GM18526 (cell line): ENCODE measurements around the gene EHD2.

Experiments
- POLR2A ChIP-seq: IDR thresholded peaks from 3 replicates; pipeline ENCODE4 v1.6.1; 2011; ENCODE audit not compliant: insufficient read length; ENCODE audit errors: extremely low read depth

Gene EHD2

DNA sequence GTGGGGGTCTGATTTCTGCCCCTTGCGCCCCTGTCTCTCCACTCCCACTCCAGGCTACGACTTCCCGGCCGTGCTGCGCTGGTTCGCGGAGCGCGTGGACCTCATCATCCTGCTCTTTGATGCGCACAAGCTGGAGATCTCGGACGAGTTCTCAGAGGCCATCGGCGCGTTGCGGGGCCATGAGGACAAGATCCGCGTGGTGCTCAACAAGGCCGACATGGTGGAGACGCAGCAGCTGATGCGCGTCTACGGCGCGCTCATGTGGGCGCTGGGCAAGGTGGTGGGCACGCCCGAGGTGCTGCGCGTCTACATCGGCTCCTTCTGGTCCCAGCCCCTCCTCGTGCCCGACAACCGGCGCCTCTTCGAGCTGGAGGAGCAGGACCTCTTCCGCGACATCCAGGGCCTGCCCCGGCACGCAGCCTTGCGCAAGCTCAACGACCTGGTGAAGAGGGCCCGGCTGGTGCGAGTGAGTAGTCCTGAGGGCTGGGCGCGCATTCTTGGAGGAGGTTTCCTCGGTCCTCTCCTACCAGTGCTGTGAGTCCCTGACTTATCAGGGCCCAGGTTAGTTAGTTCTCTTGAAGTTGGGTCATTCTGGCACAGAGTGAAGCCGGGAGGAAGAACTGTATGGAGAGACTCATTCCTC is 12.7 kb downstream of the EHD2 start:
- TF ChIP-seq POLR2A, result no peak

GRCh38 chr19:47726467-47726866 is 13.2 kb downstream of the EHD2 start:
- no peak for TF ChIP-seq POLR2A

DNA sequence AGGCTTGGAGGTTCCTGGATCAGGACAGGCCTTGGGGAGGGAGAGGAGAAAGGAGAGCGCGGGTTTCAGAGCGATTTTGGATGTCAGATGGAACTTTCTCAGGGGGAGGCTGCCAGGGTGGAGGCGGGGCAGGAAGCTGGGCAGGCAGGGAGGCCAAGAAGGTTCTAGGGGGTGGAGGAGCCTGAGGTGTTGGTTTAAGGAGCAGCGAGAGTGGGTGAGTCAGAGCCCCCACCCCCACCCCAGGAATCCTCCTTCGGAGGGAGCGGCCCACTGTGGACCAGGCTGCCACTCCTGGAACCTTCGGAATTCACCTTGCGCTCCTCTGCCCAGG is 16.2 kb downstream of the EHD2 start:
- TF ChIP-seq POLR2A, result no peak

GRCh38 chr19:47729799-47730520 is 16.7 kb downstream of the EHD2 start:
- TF ChIP-seq POLR2A, result no peak

DNA sequence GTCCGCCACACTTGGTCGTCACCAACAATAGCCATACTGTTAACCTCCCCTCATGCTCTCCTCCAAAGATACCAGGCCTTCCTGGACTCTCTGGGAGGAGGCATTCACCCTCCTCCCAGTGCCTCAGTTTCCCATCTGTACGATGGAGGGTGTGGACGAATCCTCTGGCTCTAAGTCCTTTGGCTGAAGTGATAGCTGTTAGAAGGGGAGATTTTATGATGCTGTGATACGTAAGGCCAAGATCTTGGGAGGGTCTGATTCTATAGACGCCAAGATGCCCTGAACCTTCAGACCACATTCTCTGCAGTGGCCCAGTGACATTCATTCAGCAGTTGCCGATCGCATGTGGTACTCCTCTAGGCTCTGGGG is 17.3 kb downstream of the EHD2 start:
- no peak for TF ChIP-seq POLR2A

DNA sequence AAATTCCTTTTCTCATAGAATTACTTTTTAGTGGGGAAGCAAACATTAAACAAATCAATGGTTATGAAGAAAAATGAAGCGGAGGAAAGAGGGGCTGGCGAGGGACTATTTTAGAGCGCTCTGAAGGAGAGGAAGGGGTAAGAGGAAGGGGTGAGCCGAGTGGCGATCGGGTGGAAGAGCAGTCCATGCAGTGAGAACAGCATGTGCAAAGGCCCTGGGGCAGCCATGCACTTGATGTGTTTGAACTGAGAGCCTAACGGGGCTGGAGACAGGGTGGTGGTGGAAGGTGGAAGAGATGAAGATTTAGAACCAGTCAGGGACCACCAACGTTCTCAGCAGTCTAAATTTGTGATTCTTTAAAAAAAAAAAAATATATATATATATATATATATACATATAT is 17.7 kb downstream of the EHD2 start:
- TF ChIP-seq POLR2A, result no peak

- TF ChIP-seq POLR2A, result no peak
These were observed 21.9 kb downstream of the EHD2 start for GRCh38 chr19:47735131-47735530.

DNA sequence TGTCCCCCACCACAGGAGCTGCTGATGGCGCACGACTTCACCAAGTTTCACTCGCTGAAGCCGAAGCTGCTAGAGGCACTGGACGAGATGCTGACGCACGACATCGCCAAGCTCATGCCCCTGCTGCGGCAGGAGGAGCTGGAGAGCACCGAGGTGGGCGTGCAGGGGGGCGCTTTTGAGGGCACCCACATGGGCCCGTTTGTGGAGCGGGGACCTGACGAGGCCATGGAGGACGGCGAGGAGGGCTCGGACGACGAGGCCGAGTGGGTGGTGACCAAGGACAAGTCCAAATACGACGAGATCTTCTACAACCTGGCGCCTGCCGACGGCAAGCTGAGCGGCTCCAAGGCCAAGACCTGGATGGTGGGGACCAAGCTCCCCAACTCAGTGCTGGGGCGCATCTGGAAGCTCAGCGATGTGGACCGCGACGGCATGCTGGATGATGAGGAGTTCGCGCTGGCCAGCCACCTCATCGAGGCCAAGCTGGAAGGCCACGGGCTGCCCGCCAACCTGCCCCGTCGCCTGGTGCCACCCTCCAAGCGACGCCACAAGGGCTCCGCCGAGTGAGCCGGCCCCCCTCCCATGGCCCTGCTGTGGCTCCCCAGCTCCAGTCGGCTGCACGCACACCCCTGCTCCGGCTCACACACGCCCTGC is 27.8 kb downstream of the EHD2 start:
- TF ChIP-seq POLR2A, result no peak

DNA sequence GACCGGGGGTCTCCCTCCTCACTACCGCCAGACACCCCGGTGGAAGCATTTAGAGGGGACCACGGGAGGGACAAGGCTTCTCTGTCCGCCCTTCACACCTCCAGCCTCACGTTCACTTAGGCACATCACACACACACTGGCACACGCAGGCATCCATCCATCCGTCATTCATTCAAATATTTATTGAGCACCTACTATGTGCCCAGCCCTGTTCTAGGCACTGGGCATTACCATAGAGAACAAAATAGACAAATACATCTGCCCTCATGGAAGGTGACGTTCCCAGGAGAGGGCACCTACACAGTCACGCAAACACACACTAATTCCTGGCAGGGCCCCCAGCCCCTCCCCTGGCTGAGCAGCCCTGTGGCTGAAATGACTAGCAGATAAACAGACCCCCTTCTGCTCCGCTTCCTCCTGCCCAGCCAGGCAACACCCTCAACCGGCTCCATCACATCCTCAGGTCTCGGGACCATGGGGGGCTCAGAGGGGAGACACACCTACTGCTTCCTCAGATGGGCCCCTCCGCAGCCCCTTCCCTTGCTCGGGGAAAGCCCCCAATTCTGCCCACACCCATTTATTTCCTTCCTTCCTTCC is 28.4 kb downstream of the EHD2 start:
- TF ChIP-seq POLR2A, result no peak

DNA sequence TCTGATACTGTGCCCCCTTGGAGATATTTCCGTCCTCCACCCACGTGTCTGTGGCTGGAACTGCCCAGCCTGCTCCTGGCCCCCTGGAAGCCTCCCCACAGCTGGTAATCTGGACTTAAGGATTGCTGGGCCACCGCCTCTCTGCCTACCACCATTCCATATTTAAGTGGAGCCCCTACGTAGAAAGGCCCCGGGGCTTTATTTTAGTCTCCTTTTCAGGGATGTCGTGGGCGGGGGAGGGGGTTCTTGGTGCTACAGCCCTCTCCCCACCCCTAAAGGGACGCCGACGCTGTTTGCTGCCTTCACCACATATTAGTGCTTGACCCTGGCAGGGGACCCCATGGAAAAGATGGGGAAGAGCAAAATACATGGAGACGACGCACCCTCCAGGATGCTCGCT is 29.4 kb downstream of the EHD2 start:
- TF ChIP-seq POLR2A, result no peak

DNA sequence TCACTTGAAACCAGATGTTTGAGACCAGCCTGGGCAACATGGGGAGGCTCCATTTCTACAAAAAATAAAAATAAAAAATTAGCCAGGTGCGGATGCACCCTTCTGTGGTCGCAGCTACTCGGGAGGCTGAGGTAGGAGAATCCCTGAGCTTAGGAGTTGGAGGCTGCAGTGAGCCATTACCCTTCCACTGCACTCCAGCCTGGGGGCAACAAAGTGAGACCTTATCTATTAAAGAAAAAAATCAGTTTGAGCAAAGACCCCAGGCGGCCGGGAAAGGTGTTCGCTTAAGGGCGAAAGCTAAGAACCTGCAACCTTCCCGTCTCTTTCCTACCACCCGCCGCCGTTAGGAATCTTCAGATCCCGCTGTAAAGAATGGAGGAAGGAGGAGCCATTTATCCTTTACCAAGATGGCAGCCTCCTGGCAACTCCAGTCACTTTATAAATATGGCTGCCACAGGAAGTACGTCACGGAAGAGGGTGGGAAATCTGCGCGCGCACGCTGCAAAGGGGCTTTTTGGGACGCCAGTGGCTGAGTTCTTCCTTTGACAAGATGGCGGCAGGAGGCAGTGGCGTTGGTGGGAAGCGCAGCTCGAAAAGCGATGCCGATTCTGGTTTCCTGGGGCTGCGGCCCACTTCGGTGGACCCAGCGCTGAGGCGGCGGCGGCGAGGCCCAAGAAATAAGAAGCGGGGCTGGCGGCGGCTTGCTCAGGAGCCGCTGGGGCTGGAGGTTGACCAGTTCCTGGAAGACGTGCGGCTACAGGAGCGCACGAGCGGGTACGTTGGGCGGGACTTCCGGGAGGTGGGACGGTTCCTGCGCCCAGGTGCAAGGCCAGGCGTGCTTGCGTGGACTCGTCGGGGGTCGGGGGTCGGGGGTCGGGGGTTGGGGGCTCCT is 32.0 kb downstream of the EHD2 start, which contains the start of gene NOP53:
NOP53 (plus strand) TSS at position 537 of the 892 bp plus-strand sequence; CDS start at position 551, 14 bp downstream.
- peak; percentile 93 for TF ChIP-seq POLR2A

- TF ChIP-seq POLR2A, result no peak
These were observed 36.1 kb downstream of the EHD2 start for GRCh38 chr19:47749326-47749725.

DNA sequence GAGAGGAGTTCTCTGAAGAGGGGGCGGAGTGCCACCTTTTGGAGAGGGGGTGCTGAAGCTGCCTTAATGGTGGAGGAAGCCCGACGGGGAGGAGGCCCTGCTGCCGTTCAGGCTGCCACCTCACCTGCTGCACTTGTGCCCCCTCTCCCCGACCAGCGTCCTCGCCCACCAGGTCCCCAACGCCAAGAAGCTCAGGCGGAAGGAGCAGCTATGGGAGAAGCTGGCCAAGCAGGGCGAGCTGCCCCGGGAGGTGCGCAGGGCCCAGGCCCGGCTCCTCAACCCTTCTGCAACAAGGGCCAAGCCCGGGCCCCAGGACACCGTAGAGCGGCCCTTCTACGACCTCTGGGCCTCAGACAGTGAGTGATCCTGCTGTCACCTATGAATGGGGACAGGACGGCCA is 37.5 kb downstream of the EHD2 start:
- no peak for TF ChIP-seq POLR2A

- TF ChIP-seq POLR2A, result no peak
These were observed 39.4 kb downstream of the EHD2 start for GRCh38 chr19:47752440-47753211.

- TF ChIP-seq POLR2A, result no peak
These were observed 41.2 kb downstream of the EHD2 start for GRCh38 chr19:47754206-47755064.
